Left lung (tissue), 10 donors: ENCODE results near the gene OR51I2. TPM values are rescaled to one million over a fixed set of nuclear protein-coding genes. Genes with fewer than 3 reads are reported as not detected.

Source experiments
- ATAC-seq: fragments of 200-7000 bp; cut with Tn5 transposase; one replicate; pipeline ENCODE4 v1.9.1; 2020; ENCODE audit warnings: moderate library complexity
- DNase-seq, 4 donors: peaks; one replicate each; pipeline ENCODE4 v3.0.0-alpha.2; 2013 to 2020
- H3K27ac ChIP-seq, 2 donors: fragments of 200-600 bp; sonication (generic) in 1 of 2; one replicate each; pipeline versions ENCODE4 v1.5.0 to v1.8.0; 2020 to 2021
- H3K27me3 ChIP-seq, 2 donors: fragments of 200-600 bp; sonication (generic) in 1 of 2; one replicate each; pipeline versions ENCODE4 v1.5.0 to v1.8.0; 2020 to 2021
- H3K36me3 ChIP-seq, 2 donors: fragments of 200-600 bp; sonication (generic) in 1 of 2; one replicate each; pipeline versions ENCODE4 v1.5.0 to v1.8.0; 2020 to 2021
- H3K4me1 ChIP-seq, 2 donors: fragments of 200-600 bp; one replicate each; pipeline ENCODE4 v1.8.0; 2021
- H3K4me3 ChIP-seq, 2 donors: fragments of 200-600 bp; sonication (generic) in 1 of 2; one replicate each; pipeline versions ENCODE4 v1.5.0 to v1.8.0; 2020 to 2021; ENCODE audit warnings: mild to moderate bottlenecking in 1 of 2
- H3K9me3 ChIP-seq, 2 donors: fragments of 200-600 bp; sonication (generic) in 1 of 2; one replicate each; pipeline versions ENCODE4 v1.5.0 to v1.8.0; 2020 to 2021
- CTCF ChIP-seq, 2 donors: fragments of 200-600 bp; sonication (generic) in 1 of 2; IDR thresholded peaks; one replicate each; pipeline versions ENCODE4 v1.5.0 to v1.8.0; 2021; ENCODE audit warnings: antibody characterized with exemption in 2 of 2
- intact Hi-C, 2 donors: fragments of 100-400 bp; cut with DNase I; formaldehyde crosslinking; loops; one replicate each; pipeline versions ENCODE4 v1.11.2 to v1.14.2; 2022
- polyA plus RNA-seq, 6 donors: library from polyadenylated mRNA; unstranded; fragments of 120-200 nt; gene quantifications; one replicate each; pipeline ENCODE4 v1.2.1, GENCODE V29; 2013; ENCODE audit not compliant: insufficient read length in 6 of 6
- total RNA-seq, 2 donors: library from RNA; stranded (reverse); fragmentation: NEBNext Ultra II Directional; extraction: Animal tissue kit (Norgen Biotek cat#: 25700); gene quantifications; one replicate each; pipeline ENCODE4 v1.2.1, GENCODE V29; 2021
- donor health status: DM: no; HTN: yes; CAD: no.
- donor health status: DM: no; HTN: no; CAD: no.

OR51I2 gene
- total and polyA plus RNA-seq, 8 donors, result 0.04 to 0.07 TPM; not detected in 6

GRCh38 chr11:5473921-5474320, 24.8 kb downstream of the OR51I2 start:
- no peaks in the 10 kb centered on the region for H3K27me3 ChIP-seq
- H3K4me3 ChIP-seq, result no peak overlapping the region
- H3K27ac ChIP-seq, result no peak overlapping the region
- intact Hi-C loops, result no loop called here
- DNase-seq (no peak), ATAC-seq (no peak)
- no peaks in the 10 kb centered on the region for H3K36me3 ChIP-seq
- H3K4me1 ChIP-seq, result no peaks in the 10 kb centered on the region
- TF ChIP-seq CTCF (IDR thresholded peaks at IDR 0.05), result no peak
- no peaks in the 10 kb centered on the region for H3K9me3 ChIP-seq

- DNase-seq (peak in 2 of 4 donors; percentile 7 to 46), ATAC-seq (peak; percentile 90)
- H3K27ac ChIP-seq, result no peak overlapping the region
- peak; percentile 73 to 81 for TF ChIP-seq CTCF (IDR thresholded peaks at IDR 0.05)
- H3K9me3 ChIP-seq, result no peaks in the 10 kb centered on the region
- H3K4me3 ChIP-seq, result no peak overlapping the region
- no peaks in the 10 kb centered on the region for H3K4me1 ChIP-seq
- no peaks in the 10 kb centered on the region for H3K36me3 ChIP-seq
- no peaks in the 10 kb centered on the region for H3K27me3 ChIP-seq
- intact Hi-C loops, result loop anchor here in 1 of 2 donors (5.0 kb wide), 1 partner anchor 331 kb away; the partner anchor contains the start of gene OR52N2
Measured at GRCh38 chr11:5476186-5476819, 27.2 kb downstream of the OR51I2 start.

GRCh38 chr11:5486003-5486402, 36.9 kb downstream of the OR51I2 start:
- DNase-seq, result no peak
- H3K4me1 ChIP-seq, result no peaks in the 10 kb centered on the region
- no peak overlapping the region for H3K27ac ChIP-seq
- no peaks in the 10 kb centered on the region for H3K36me3 ChIP-seq
- no peak for TF ChIP-seq CTCF (IDR thresholded peaks at IDR 0.05)
- H3K4me3 ChIP-seq, result no peak overlapping the region
- no peaks in the 10 kb centered on the region for H3K27me3 ChIP-seq
- ATAC-seq, result no peak
- intact Hi-C loops, result no loop called here
- H3K9me3 ChIP-seq, result no peaks in the 10 kb centered on the region

GRCh38 chr11:5486421-5486820, 37.3 kb downstream of the OR51I2 start:
- intact Hi-C loops, result no loop called here
- no peak for TF ChIP-seq CTCF (IDR thresholded peaks at IDR 0.05)
- H3K4me1 ChIP-seq, result no peaks in the 10 kb centered on the region
- H3K27ac ChIP-seq, result no peak overlapping the region
- no peak overlapping the region for H3K4me3 ChIP-seq
- H3K36me3 ChIP-seq, result no peaks in the 10 kb centered on the region
- H3K9me3 ChIP-seq, result no peaks in the 10 kb centered on the region
- H3K27me3 ChIP-seq, result no peaks in the 10 kb centered on the region
- ATAC-seq, result no peak
- no peak for DNase-seq

GRCh38 chr11:5488385-5488784, 39.3 kb downstream of the OR51I2 start, which contains the start of gene OR52D1:
Gene OR52D1, plus strand, starts transcription at chr11:5488685. Its CDS starts 22 bp downstream, at chr11:5488707.
- no peak for TF ChIP-seq CTCF (IDR thresholded peaks at IDR 0.05)
- intact Hi-C loops, result no loop called here
- H3K4me1 ChIP-seq, result no peaks in the 10 kb centered on the region
- H3K27ac ChIP-seq, result no peak within 1 kb of the TSS
- no peak for DNase-seq
- no peaks in the 10 kb centered on the region for H3K9me3 ChIP-seq
- H3K4me3 ChIP-seq, result no peak within 1 kb of the TSS
- H3K36me3 ChIP-seq, result no peaks in the 10 kb centered on the region
- no peaks in the 10 kb centered on the region for H3K27me3 ChIP-seq
- ATAC-seq, result no peak
